ENCODE measurements around the gene CTIF.

- no peak for TF ChIP-seq CTCF (IDR thresholded peaks at IDR 0.05)
- no peak for TF ChIP-seq POLR2A (IDR thresholded peaks at IDR 0.05)
These were observed 315.9 kb downstream of the CTIF start for GRCh38 chr18:48854780-48855179.
